Measurements from ENCODE around the gene SPSB1. TPM values are rescaled to one million over a fixed set of nuclear protein-coding genes. Genes with fewer than 3 reads are reported as not detected.

Gene SPSB1
- total RNA-seq, 1 experiment from 2014 or later: 2.9 TPM

GRCh38 chr1:9269721-9270120 lies 23.0 kb upstream of the SPSB1 start:
- no peaks in the 10 kb centered on the region for H3K9me3 ChIP-seq (ENCODE audit: control insufficient read depth, low read depth, low read length)
- no peak overlapping the region for H3K27ac ChIP-seq (ENCODE audit: insufficient read length, low read depth, low read length)
- H3K9ac ChIP-seq (ENCODE audit: extremely low read depth, insufficient read length, low read length): no peak overlapping the region
- no peak overlapping the region for H2AFZ ChIP-seq (ENCODE audit: low read length)
- H3K79me1 ChIP-seq (ENCODE audit: insufficient read depth, low read depth, low read length, poor library complexity, severe bottlenecking): no peaks in the 10 kb centered on the region
- TF ChIP-seq CTCF (conservative IDR thresholded peaks at IDR 0.05): no peak
- H2BK5ac ChIP-seq (ENCODE audit: insufficient read length, low read length): no peak overlapping the region
- Mint-ChIP-seq H3K36me3 (ENCODE audit: insufficient read depth in 1 of 3, low read depth in 3 of 3) (0 out of 7 replicates have a peak, but pooled peaks cover 0 to 2% (median 0%) of the 10 kb centered on the region in 3 experiments), H3K4me1 (peaks cover 16 to 34% of the 10 kb centered on the region in 2 experiments), H3K27ac (no peak overlapping the region), H3K9me3 (no peaks in the 10 kb centered on the region), H3K4me3 (peak overlapping the region in 1 of 2 experiments; percentile 23; a peak in 1 of 5 replicates), H3K27me3 (ENCODE audit: low read depth) (peaks cover 3% of the 10 kb centered on the region)
- H2BK120ac ChIP-seq (ENCODE audit: low read depth, low read length, poor library complexity, severe bottlenecking): no peak overlapping the region
- no peak overlapping the region for H2AK5ac ChIP-seq (ENCODE audit: insufficient read length, low read length)
- no peaks in the 10 kb centered on the region for H3K27me3 ChIP-seq (ENCODE audit: insufficient read depth, low read length)
- H4K8ac ChIP-seq (replicated peaks; ENCODE audit: insufficient read length, low read depth, low read length): no peak overlapping the region
- H2BK20ac ChIP-seq (ENCODE audit: low read depth, low read length, poor library complexity, severe bottlenecking): no peak overlapping the region
- no peak overlapping the region for H3T11ph ChIP-seq (ENCODE audit: low read length)
- no peak overlapping the region for H3K23ac ChIP-seq (ENCODE audit: insufficient read length, low read depth, low read length)
- no peak overlapping the region for H4K91ac ChIP-seq (ENCODE audit: insufficient read length, low read depth, low read length)
- no peaks in the 10 kb centered on the region for H3K79me2 ChIP-seq (ENCODE audit: insufficient read depth, low read length)
- H3K4ac ChIP-seq (ENCODE audit: low read depth, low read length): no peak overlapping the region
- H3K56ac ChIP-seq (ENCODE audit: insufficient read length, low read depth, low read length): no peak overlapping the region
- no peaks in the 10 kb centered on the region for H3K4me1 ChIP-seq (ENCODE audit: insufficient read depth, low read length)
- WGBS (ENCODE audit: extremely low coverage, insufficient read length, low lambda C conversion rate): no CpG with 5 or more reads among the region's 12 CpGs
- DNase-seq: no peak
- H2BK12ac ChIP-seq (ENCODE audit: insufficient read length, low read depth, low read length): no peak overlapping the region
- H2BK15ac ChIP-seq (ENCODE audit: low read depth, low read length): no peak overlapping the region
- no peak overlapping the region for H3K14ac ChIP-seq (ENCODE audit: insufficient read depth, low read length)
- H3K23me2 ChIP-seq (ENCODE audit: insufficient read length, low read depth, low read length, poor library complexity, severe bottlenecking): no peaks in the 10 kb centered on the region
- H3K18ac ChIP-seq (ENCODE audit: insufficient read length, low read depth, low read length): no peak overlapping the region
- H3K4me2 ChIP-seq (ENCODE audit: insufficient read depth, insufficient read length, low read length): no peak overlapping the region
- no peaks in the 10 kb centered on the region for H4K20me1 ChIP-seq (ENCODE audit: control insufficient read depth, insufficient read depth, insufficient read length)
- H4K5ac ChIP-seq (ENCODE audit: insufficient read length, low read depth, low read length): no peak overlapping the region

Data from H9 (cell line).